K562 (cell line): ENCODE results near the gene UGT1A6. TPM values are rescaled to one million over a fixed set of nuclear protein-coding genes. Genes with fewer than 3 reads are reported as not detected.

Source experiments
- ATAC-seq: fragments of 200-7000 bp; cut with Tn5 transposase; 3 replicates; pipeline ENCODE4 v1.9.1; 2020; ENCODE audit warnings: moderate library complexity
- BruUV-seq: library from RNA; stranded (reverse); fragments of 400-500 nt; replicated peaks from 2 replicates; lab custom pipeline; 2021; lab: Mats Ljungman, UMichigan
- CTCF ChIA-PET: fragments of 300-600 bp; formaldehyde crosslinking; extraction: SDS; loops from one replicate; lab custom pipeline; 2021; ENCODE audit warnings: low intra/inter-chr PET ratio; lab: Yijun Ruan, JAX
- POLR2A ChIA-PET: fragments of 300-600, 350-650 bp; sonication (Branson Sonifier 250); formaldehyde crosslinking; extraction: SDS; loops from one replicate; lab custom pipeline; 2021; ENCODE audit warnings: antibody characterized with exemption, inconsistent platforms; lab: Yijun Ruan, JAX
- DNase-seq, 4 experiments: peaks; one replicate each; pipeline versions ENCODE4 v3.0.0 to v3.0.0-alpha.2; 2011 to 2018; ENCODE audit warnings: low spot score in 3 of 4, mixed read lengths in 3 of 4; ENCODE audit errors: extremely low read depth in 1 of 4
- FAIRE-seq: peaks from 2 replicates; lab custom pipeline; 2011; peaks lifted over from hg19 to GRCh38; lab: Jason Lieb, UNC
- H2AFZ ChIP-seq: 2 replicates; pipeline ENCODE4 v1.6.0; 2011; ENCODE audit warnings: low read depth, low read length, control low read depth, inconsistent platforms
- H3K27ac ChIP-seq: fragments of 200-600 bp; 3 replicates; pipeline ENCODE4 v1.8.0; 2011; ENCODE audit warnings: low read depth, mild to moderate bottlenecking, control low read depth, inconsistent platforms, low read length, moderate library complexity, mixed read lengths; ENCODE audit errors: extremely low read depth
- H3K27me3 ChIP-seq, 2 experiments: fragments of 300-600 bp in 1 of 2; 2 replicates in 1 of 2; 3 replicates in 1 of 2; pipeline versions ENCODE4 v1.6.0 to v1.8.0; 2011; ENCODE audit warnings: inconsistent platforms in 2 of 2, low read length in 2 of 2, mild to moderate bottlenecking in 1 of 2, mixed read lengths in 1 of 2, moderate library complexity in 1 of 2; ENCODE audit not compliant: control insufficient read depth in 2 of 2, insufficient read depth in 2 of 2
- H3K36me3 ChIP-seq: fragments of 300-600 bp; 3 replicates; pipeline ENCODE4 v1.8.0; 2011; ENCODE audit warnings: mild to moderate bottlenecking, low read length, inconsistent platforms; ENCODE audit not compliant: control insufficient read depth, insufficient read depth
- H3K4me1 ChIP-seq, 2 experiments: fragments of 200-600 bp in 1 of 2; replicated peaks in 1 of 2; 2 replicates in 1 of 2; 3 replicates in 1 of 2; pipeline versions ENCODE4 v1.5.1 to v1.8.0; 2011; ENCODE audit warnings: inconsistent platforms in 2 of 2, low read length in 2 of 2, mild to moderate bottlenecking in 1 of 2, mixed read lengths in 1 of 2, moderate library complexity in 1 of 2; ENCODE audit not compliant: control insufficient read depth in 2 of 2, insufficient read depth in 2 of 2
- H3K4me2 ChIP-seq: 2 replicates; pipeline ENCODE4 v1.6.1; 2011; ENCODE audit warnings: low read length, control low read depth, inconsistent platforms, mixed read lengths; ENCODE audit not compliant: insufficient read depth
- H3K4me3 ChIP-seq: fragments of 200-600 bp; sonication (generic), shearing (Covaris generic); 2 replicates; pipeline ENCODE4 v1.5.1; 2016; ENCODE audit warnings: control low read depth, inconsistent platforms
- H3K79me2 ChIP-seq: fragments of 200-600 bp; 3 replicates; pipeline ENCODE4 v1.8.0; 2011; ENCODE audit warnings: low read length, inconsistent platforms; ENCODE audit not compliant: control insufficient read depth, insufficient read depth
- H3K9ac ChIP-seq, 2 experiments: 2 replicates each; pipeline versions ENCODE4 v1.6.0 to v1.6.1; 2011; ENCODE audit warnings: low read depth in 2 of 2, low read length in 2 of 2, control low read depth in 1 of 2, inconsistent platforms in 1 of 2, mild to moderate bottlenecking in 1 of 2, mixed read lengths in 1 of 2; ENCODE audit not compliant: insufficient read depth in 1 of 2
- H3K9me1 ChIP-seq: one replicate; pipeline ENCODE4 v1.6.0; 2011; ENCODE audit warnings: inconsistent platforms, mild to moderate bottlenecking, low read length, moderate library complexity; ENCODE audit not compliant: control insufficient read depth, insufficient read depth
- H3K9me3 ChIP-seq: replicated peaks from 2 replicates; pipeline ENCODE4 v1.5.1; 2011; ENCODE audit warnings: low read depth, low read length, inconsistent platforms; ENCODE audit not compliant: control insufficient read depth, insufficient read depth
- H4K20me1 ChIP-seq: replicated peaks from 2 replicates; pipeline ENCODE4 v1.6.1; 2011; ENCODE audit warnings: low read length, inconsistent platforms, mixed read lengths; ENCODE audit not compliant: control insufficient read depth, insufficient read depth
- CBFA2T2 ChIP-seq: fragments of 450-650 bp; conservative IDR thresholded peaks from 2 replicates; pipeline ENCODE4 v1.6.1; 2017; ENCODE audit warnings: mild to moderate bottlenecking
- CREB3 ChIP-seq: fragments of 450-650 bp; conservative IDR thresholded peaks from 2 replicates; pipeline ENCODE4 v1.6.1; 2016; ENCODE audit warnings: missing genetic modification characterization, low read depth, mild to moderate bottlenecking, missing compliant biosample characterization, moderate library complexity
- CTCF ChIP-seq, 3 experiments: IDR thresholded peaks in 2 of 3; conservative IDR thresholded peaks in 1 of 3; 2 replicates each; pipeline ENCODE4 v1.5.1; 2011 to 2012; ENCODE audit warnings: low read length in 3 of 3, mild to moderate bottlenecking in 3 of 3, control low read depth in 2 of 3, improper control_type of control experiment in 1 of 3, inconsistent platforms in 1 of 3, low read depth in 1 of 3, mixed read lengths in 1 of 3, moderate library complexity in 1 of 3; ENCODE audit not compliant: insufficient read depth in 2 of 3
- RAD21 ChIP-seq, 2 experiments: fragments of 250-450 bp in 1 of 2; fragments of 450-650 bp in 1 of 2; sonication (Bioruptor Pico) in 1 of 2; formaldehyde crosslinking in 1 of 2; IDR thresholded peaks in 1 of 2; conservative IDR thresholded peaks in 1 of 2; 2 replicates each; pipeline versions ENCODE4 v1.4.0 to v1.8.0; 2020 to 2022; ENCODE audit warnings: mild to moderate bottlenecking in 2 of 2, moderate library complexity in 1 of 2
- SMC3 ChIP-seq: conservative IDR thresholded peaks from 2 replicates; pipeline ENCODE4 v1.6.1; 2011; ENCODE audit warnings: low read depth, low read length, improper control_type of control experiment; ENCODE audit not compliant: insufficient read depth
- ZNF644 ChIP-seq: fragments of 200-800 bp; sonication (Bioruptor generic); IDR thresholded peaks from 2 replicates; pipeline ENCODE4 v1.6.1; 2016; ENCODE audit warnings: low read depth, missing genetic modification characterization, missing compliant biosample characterization
- WGBS: fragments of 100-300 bp; shearing (Covaris generic); methylation state at CpG from one replicate; pipeline ENCODE4 v1.1.6; 2016; ENCODE audit warnings: low coverage, mixed read lengths; ENCODE audit not compliant: insufficient coverage; ENCODE audit errors: missing lambda C conversion rate; 5-methylcytosine and 5-hydroxymethylcytosine counted together
- in situ Hi-C: fragments of 300-500 bp; cut with MboI; formaldehyde crosslinking; loops from 4 replicates; pipeline ENCODE4 v1.15.0; 2018; ENCODE audit warnings: inconsistent platforms, mixed read lengths
- intact Hi-C: fragments of 100-400 bp; cut with micrococcal nuclease; formaldehyde crosslinking; loops from 2 replicates; pipeline ENCODE4 v1.14.2; 2022
- polyA plus RNA-seq, 8 experiments: library from polyadenylated mRNA; depleted of rRNA in 4 of 8; stranded (reverse) in 5 of 8; unstranded in 3 of 8; fragments of >200 nt; fragmentation: Nextera tagmentation in 2 of 8; fragmentation: Illumina TruSeq in 1 of 8; extraction: Ambion mirVana in 2 of 8; extraction: Trizol in 1 of 8; gene quantifications; 2 replicates each; pipeline versions ENCODE4 v1.2.1 to v1.2.3, GENCODE V29; 2011 to 2014; ENCODE audit warnings: inconsistent platforms in 1 of 8, missing spikeins in 1 of 8
- total RNA-seq, 7 experiments: library from RNA; depleted of rRNA in 6 of 7; stranded (reverse); fragments of >200 nt in 6 of 7; fragmentation: Illumina TruSeq in 2 of 7; extraction: Trizol in 2 of 7; gene quantifications; 2 replicates each; pipeline versions ENCODE4 v1.2.1 to v1.2.3, GENCODE V29; 2011 to 2021; ENCODE audit warnings: low replicate concordance in 1 of 7
- TF ChIP-seq, protein P1 (sequence below): fragments of 450-650 bp; formaldehyde crosslinking; IDR thresholded peaks from 2 replicates; pipeline ENCODE4 v1.4.0; 2020; ENCODE audit warnings: mild to moderate bottlenecking, moderate library complexity

UGT1A6 gene
- total and polyA plus RNA-seq, 9 of the 15 experiments (the other 6 are each of a cell fraction or from before 2014, with no cell fraction given): not detected

- TF ChIP-seq CBFA2T2 (0 out of 2 replicates have a peak, but pooled peaks have one; percentile 4), CREB3 (tag) (no peak)
Measured at GRCh38 chr2:233708942-233709341, 16.3 kb downstream of the UGT1A6 start (continued).

- Histone ChIP-seq H2AFZ (no peak overlapping the region), H3K27me3 (peaks cover 0 to 10% of the 10 kb centered on the region in 2 experiments; a peak in 3 of 5 replicates), H3K4me1 (0 out of 5 replicates have a peak, but pooled peaks cover 0 to 3% of the 10 kb centered on the region in 2 experiments), H3K79me2 (no peaks in the 10 kb centered on the region), H3K4me2 (no peak overlapping the region), H4K20me1 (no peaks in the 10 kb centered on the region), H3K9me1 (no peaks in the 10 kb centered on the region), H3K36me3 (no peaks in the 10 kb centered on the region), H3K9ac (no peak overlapping the region), H3K27ac (no peak overlapping the region), H3K9me3 (no peaks in the 10 kb centered on the region), H3K4me3 (no peak overlapping the region)
- WGBS: 10% methylated on average over 11 of the region's 11 CpGs
- intact Hi-C loops (loop anchor here (10.0 kb wide), 1 partner anchor 127 kb away; no protein-coding TSS in a partner anchor), in situ Hi-C loops (no loop called here)
- no TSS peak for BruUV-seq
- peak; percentile 30 to 68 (median 37) for DNase-seq
- ChIA-PET POLR2A (interaction anchor here (0.6 kb wide), 1 partner anchor 19 kb away, joined by 3 read pairs; no protein-coding TSS in a partner anchor), CTCF (no interaction called here)
- FAIRE-seq: peak; percentile 81
- peak; percentile 93 for ATAC-seq
- TF ChIP-seq ZNF644 (tag) (no peak), SMC3 (peak; percentile 61), RAD21 (CRISPR knock-in tag; conservative IDR thresholded peaks at IDR 0.05 in 1 of 2, IDR thresholded peaks at IDR 0.05 in 1 of 2) (peak; percentile 72 to 76), CTCF (IDR thresholded peaks at IDR 0.05 in 2 of 3, conservative IDR thresholded peaks at IDR 0.05 in 1 of 3; ENCODE audit: insufficient read depth in 2 of 3, low read depth in 1 of 3, low read length in 3 of 3) (peak; percentile 73 to 76 (median 73))
- TF ChIP-seq, protein P1, sequence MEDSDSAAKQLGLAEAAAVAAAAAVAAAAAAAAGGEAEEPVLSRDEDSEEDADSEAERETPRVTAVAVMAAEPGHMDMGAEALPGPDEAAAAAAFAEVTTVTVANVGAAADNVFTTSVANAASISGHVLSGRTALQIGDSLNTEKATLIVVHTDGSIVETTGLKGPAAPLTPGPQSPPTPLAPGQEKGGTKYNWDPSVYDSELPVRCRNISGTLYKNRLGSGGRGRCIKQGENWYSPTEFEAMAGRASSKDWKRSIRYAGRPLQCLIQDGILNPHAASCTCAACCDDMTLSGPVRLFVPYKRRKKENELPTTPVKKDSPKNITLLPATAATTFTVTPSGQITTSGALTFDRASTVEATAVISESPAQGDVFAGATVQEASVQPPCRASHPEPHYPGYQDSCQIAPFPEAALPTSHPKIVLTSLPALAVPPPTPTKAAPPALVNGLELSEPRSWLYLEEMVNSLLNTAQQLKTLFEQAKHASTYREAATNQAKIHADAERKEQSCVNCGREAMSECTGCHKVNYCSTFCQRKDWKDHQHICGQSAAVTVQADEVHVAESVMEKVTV (CRISPR knock-in tag): peak; percentile 59
Measured at GRCh38 chr2:233711312-233712008, 18.8 kb downstream of the UGT1A6 start.
